Measurements from ENCODE around the gene OGA. TPM values are rescaled to one million over a fixed set of nuclear protein-coding genes. Genes with fewer than 3 reads are reported as not detected.

Gene OGA
- total RNA-seq, 1 experiment from 2014 or later, result 65.0 TPM

- no peaks in the 10 kb centered on the region for H3K79me2 ChIP-seq (ENCODE audit: low read length)
- no peak overlapping the region for H3K4me3 ChIP-seq (ENCODE audit: low read length)
- peaks cover 37% of the 10 kb centered on the region for H3K4me1 ChIP-seq (ENCODE audit: low read length)
- H3K9me2 ChIP-seq (replicated peaks; ENCODE audit: insufficient read depth, low read length), result no peaks in the 10 kb centered on the region
- no peaks in the 10 kb centered on the region for H3K27me3 ChIP-seq (ENCODE audit: low read length)
- H3K9me3 ChIP-seq (ENCODE audit: low read length), result no peaks in the 10 kb centered on the region
- no peak overlapping the region for H3K9ac ChIP-seq (ENCODE audit: low read length)
- no peak overlapping the region for H3K27ac ChIP-seq (ENCODE audit: low read length)
- no peaks in the 10 kb centered on the region for H3K36me3 ChIP-seq (ENCODE audit: insufficient read depth, low read length)
- DNase-seq, result no peak
- no peaks in the 10 kb centered on the region for H4K20me1 ChIP-seq (ENCODE audit: insufficient read depth, low read depth, low read length)
- H2AFZ ChIP-seq (ENCODE audit: low read length), result no peak overlapping the region
- no peak overlapping the region for H3K4me2 ChIP-seq (ENCODE audit: low read depth, low read length, poor library complexity, severe bottlenecking)
Measured at GRCh38 chr10:101832325-101832771, 14.1 kb upstream of the OGA start.

- peak overlapping the region; percentile 60; the same call in 1 of the 2 replicates for H3K4me3 ChIP-seq (ENCODE audit: low read length)
- peak overlapping the region; percentile 43; the same call in 1 of the 2 replicates for H2AFZ ChIP-seq (ENCODE audit: low read length)
- no peaks in the 10 kb centered on the region for H3K36me3 ChIP-seq (ENCODE audit: insufficient read depth, low read length)
- H4K20me1 ChIP-seq (ENCODE audit: insufficient read depth, low read depth, low read length), result no peaks in the 10 kb centered on the region
- peaks cover 37% of the 10 kb centered on the region for H3K4me1 ChIP-seq (ENCODE audit: low read length)
- peak overlapping the region; percentile 75 for H3K9ac ChIP-seq (ENCODE audit: low read length)
- no peaks in the 10 kb centered on the region for H3K79me2 ChIP-seq (ENCODE audit: low read length)
- H3K27me3 ChIP-seq (ENCODE audit: low read length), result no peaks in the 10 kb centered on the region
- peak overlapping the region; percentile 80 for H3K27ac ChIP-seq (ENCODE audit: low read length)
- peak overlapping the region; percentile 78 for H3K4me2 ChIP-seq (ENCODE audit: low read depth, low read length, poor library complexity, severe bottlenecking)
- no peaks in the 10 kb centered on the region for H3K9me2 ChIP-seq (replicated peaks; ENCODE audit: insufficient read depth, low read length)
- H3K9me3 ChIP-seq (ENCODE audit: low read length), result no peaks in the 10 kb centered on the region
- DNase-seq, result no peak
Measured at GRCh38 chr10:101831169-101831811, 13.0 kb upstream of the OGA start.

GRCh38 chr10:101830322-101831168 is 12.3 kb upstream of the OGA start:
- Histone ChIP-seq H3K9me3 (ENCODE audit: low read length) (no peaks in the 10 kb centered on the region), H3K9ac (ENCODE audit: low read length) (peak overlapping the region; percentile 75), H4K20me1 (ENCODE audit: insufficient read depth, low read depth, low read length) (no peaks in the 10 kb centered on the region), H3K27ac (ENCODE audit: low read length) (peak overlapping the region; percentile 80), H3K36me3 (ENCODE audit: insufficient read depth, low read length) (no peaks in the 10 kb centered on the region), H3K4me1 (ENCODE audit: low read length) (peaks cover 37% of the 10 kb centered on the region), H3K27me3 (ENCODE audit: low read length) (no peaks in the 10 kb centered on the region), H3K4me3 (ENCODE audit: low read length) (peak overlapping the region; percentile 60), H3K4me2 (ENCODE audit: low read depth, low read length, poor library complexity, severe bottlenecking) (peak overlapping the region; percentile 78), H2AFZ (ENCODE audit: low read length) (peak overlapping the region; percentile 43; the same call in 1 of the 2 replicates), H3K9me2 (replicated peaks; ENCODE audit: insufficient read depth, low read length) (no peaks in the 10 kb centered on the region), H3K79me2 (ENCODE audit: low read length) (no peaks in the 10 kb centered on the region)
- DNase-seq, result peak; percentile 91

GRCh38 chr10:101829561-101830315 is 11.5 kb upstream of the OGA start:
- Histone ChIP-seq H3K27me3 (ENCODE audit: low read length) (no peaks in the 10 kb centered on the region), H3K4me1 (ENCODE audit: low read length) (peaks cover 37% of the 10 kb centered on the region), H3K36me3 (ENCODE audit: insufficient read depth, low read length) (no peaks in the 10 kb centered on the region), H3K27ac (ENCODE audit: low read length) (peak overlapping the region; percentile 77), H3K9ac (ENCODE audit: low read length) (peak overlapping the region; percentile 75), H3K9me3 (ENCODE audit: low read length) (no peaks in the 10 kb centered on the region), H3K9me2 (replicated peaks; ENCODE audit: insufficient read depth, low read length) (no peaks in the 10 kb centered on the region), H2AFZ (ENCODE audit: low read length) (no peak overlapping the region; the same call in 1 of the 2 replicates), H4K20me1 (ENCODE audit: insufficient read depth, low read depth, low read length) (no peaks in the 10 kb centered on the region), H3K4me2 (ENCODE audit: low read depth, low read length, poor library complexity, severe bottlenecking) (peak overlapping the region; percentile 78), H3K79me2 (ENCODE audit: low read length) (no peaks in the 10 kb centered on the region), H3K4me3 (ENCODE audit: low read length) (peak overlapping the region; percentile 60)
- DNase-seq, result peak; percentile 86

GRCh38 chr10:101828766-101829551 is 10.7 kb upstream of the OGA start:
- Histone ChIP-seq H3K27ac (ENCODE audit: low read length) (no peak overlapping the region), H3K27me3 (ENCODE audit: low read length) (no peaks in the 10 kb centered on the region), H3K9me2 (replicated peaks; ENCODE audit: insufficient read depth, low read length) (no peaks in the 10 kb centered on the region), H2AFZ (ENCODE audit: low read length) (no peak overlapping the region), H3K4me1 (ENCODE audit: low read length) (peaks cover 37% of the 10 kb centered on the region), H3K79me2 (ENCODE audit: low read length) (no peaks in the 10 kb centered on the region), H4K20me1 (ENCODE audit: insufficient read depth, low read depth, low read length) (no peaks in the 10 kb centered on the region), H3K4me3 (ENCODE audit: low read length) (no peak overlapping the region; the same call in 1 of the 2 replicates), H3K36me3 (ENCODE audit: insufficient read depth, low read length) (no peaks in the 10 kb centered on the region), H3K4me2 (ENCODE audit: low read depth, low read length, poor library complexity, severe bottlenecking) (peak overlapping the region; percentile 47), H3K9me3 (ENCODE audit: low read length) (no peaks in the 10 kb centered on the region), H3K9ac (ENCODE audit: low read length) (no peak overlapping the region)
- DNase-seq, result no peak

- Histone ChIP-seq H3K4me2 (ENCODE audit: low read depth, low read length, poor library complexity, severe bottlenecking) (no peak overlapping the region), H4K20me1 (ENCODE audit: insufficient read depth, low read depth, low read length) (no peaks in the 10 kb centered on the region), H3K9me2 (replicated peaks; ENCODE audit: insufficient read depth, low read length) (no peaks in the 10 kb centered on the region), H3K9ac (ENCODE audit: low read length) (no peak overlapping the region), H3K4me1 (ENCODE audit: low read length) (peaks cover 37% of the 10 kb centered on the region), H3K79me2 (ENCODE audit: low read length) (no peaks in the 10 kb centered on the region), H3K9me3 (ENCODE audit: low read length) (no peaks in the 10 kb centered on the region), H3K27ac (ENCODE audit: low read length) (no peak overlapping the region), H3K36me3 (ENCODE audit: insufficient read depth, low read length) (no peaks in the 10 kb centered on the region), H2AFZ (ENCODE audit: low read length) (no peak overlapping the region), H3K27me3 (ENCODE audit: low read length) (no peaks in the 10 kb centered on the region), H3K4me3 (ENCODE audit: low read length) (no peak overlapping the region)
- no peak for DNase-seq
Measured at GRCh38 chr10:101827919-101828600, 9.8 kb upstream of the OGA start.

GRCh38 chr10:101826852-101827434 is 8.7 kb upstream of the OGA start:
- Histone ChIP-seq H2AFZ (ENCODE audit: low read length) (no peak overlapping the region), H3K4me2 (ENCODE audit: low read depth, low read length, poor library complexity, severe bottlenecking) (no peak overlapping the region), H3K9ac (ENCODE audit: low read length) (no peak overlapping the region), H3K27ac (ENCODE audit: low read length) (no peak overlapping the region), H3K9me2 (replicated peaks; ENCODE audit: insufficient read depth, low read length) (no peaks in the 10 kb centered on the region), H3K79me2 (ENCODE audit: low read length) (no peaks in the 10 kb centered on the region), H3K27me3 (ENCODE audit: low read length) (no peaks in the 10 kb centered on the region), H3K4me1 (ENCODE audit: low read length) (peaks cover 27% of the 10 kb centered on the region), H4K20me1 (ENCODE audit: insufficient read depth, low read depth, low read length) (no peaks in the 10 kb centered on the region), H3K36me3 (ENCODE audit: insufficient read depth, low read length) (no peaks in the 10 kb centered on the region), H3K9me3 (ENCODE audit: low read length) (no peaks in the 10 kb centered on the region), H3K4me3 (ENCODE audit: low read length) (no peak overlapping the region)
- DNase-seq, result no peak
